Adrenal gland (tissue), 5 donors: Measurements from ENCODE around the gene RPL12.

Source experiments
- POLR2A ChIP-seq, 2 donors: fragments of 450-650 bp; IDR thresholded peaks; one replicate each; pipeline ENCODE4 v1.6.1; 2017; ENCODE audit warnings: antibody characterized with exemption in 2 of 2, mild to moderate bottlenecking in 2 of 2, moderate library complexity in 1 of 2
- TF ChIP-seq, protein P1 (sequence below), 6 experiments: fragments of 450-650 bp in 4 of 6; fragments of 200-600 bp in 2 of 6; sonication (generic) in 1 of 6; IDR thresholded peaks; 1 replicate in 5 of 6; 2 replicates in 1 of 6; pipeline versions ENCODE4 v1.5.1 to v1.8.0; 2016 to 2021; ENCODE audit warnings: antibody characterized with exemption in 6 of 6, mild to moderate bottlenecking in 2 of 6, moderate library complexity in 1 of 6
- donor health status: DM: no; HTN: no; CAD: no.

DNA sequence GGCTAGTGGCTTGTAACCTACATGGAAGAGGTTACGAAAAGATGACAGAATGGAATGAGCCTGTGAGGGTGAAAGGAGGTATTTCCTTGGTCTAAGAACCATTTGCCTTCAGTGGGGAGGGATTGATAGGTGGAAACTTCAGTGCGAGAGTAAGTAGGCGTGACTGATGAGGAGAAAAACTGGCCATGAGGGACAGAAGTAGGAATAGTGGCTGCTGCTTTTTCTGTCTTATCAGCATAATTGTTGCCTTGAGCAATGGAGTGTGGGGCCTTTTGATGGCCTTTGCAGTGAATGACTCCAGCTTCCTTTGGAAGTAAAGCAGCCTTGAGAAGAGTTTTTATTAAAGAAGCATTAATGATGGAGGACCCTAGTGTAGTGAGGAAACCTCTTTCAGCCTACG lies 36.1 kb downstream of the RPL12 start:
- TF ChIP-seq, protein P1, sequence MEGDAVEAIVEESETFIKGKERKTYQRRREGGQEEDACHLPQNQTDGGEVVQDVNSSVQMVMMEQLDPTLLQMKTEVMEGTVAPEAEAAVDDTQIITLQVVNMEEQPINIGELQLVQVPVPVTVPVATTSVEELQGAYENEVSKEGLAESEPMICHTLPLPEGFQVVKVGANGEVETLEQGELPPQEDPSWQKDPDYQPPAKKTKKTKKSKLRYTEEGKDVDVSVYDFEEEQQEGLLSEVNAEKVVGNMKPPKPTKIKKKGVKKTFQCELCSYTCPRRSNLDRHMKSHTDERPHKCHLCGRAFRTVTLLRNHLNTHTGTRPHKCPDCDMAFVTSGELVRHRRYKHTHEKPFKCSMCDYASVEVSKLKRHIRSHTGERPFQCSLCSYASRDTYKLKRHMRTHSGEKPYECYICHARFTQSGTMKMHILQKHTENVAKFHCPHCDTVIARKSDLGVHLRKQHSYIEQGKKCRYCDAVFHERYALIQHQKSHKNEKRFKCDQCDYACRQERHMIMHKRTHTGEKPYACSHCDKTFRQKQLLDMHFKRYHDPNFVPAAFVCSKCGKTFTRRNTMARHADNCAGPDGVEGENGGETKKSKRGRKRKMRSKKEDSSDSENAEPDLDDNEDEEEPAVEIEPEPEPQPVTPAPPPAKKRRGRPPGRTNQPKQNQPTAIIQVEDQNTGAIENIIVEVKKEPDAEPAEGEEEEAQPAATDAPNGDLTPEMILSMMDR (IDR thresholded peaks at IDR 0.05), result no peak
- TF ChIP-seq POLR2A (IDR thresholded peaks at IDR 0.05), result no peak
